BE2C (cell line): ENCODE measurements around the gene ESPNL.

ENCODE experiments used
- DNase-seq: peaks from one replicate; pipeline ENCODE4 v3.0.0-alpha.2; 2020
- H3K27me3 ChIP-seq: fragments of 250-450 bp; sonication (Bioruptor Pico); 2 replicates; pipeline ENCODE4 v1.5.1; 2020; ENCODE audit warnings: mild to moderate bottlenecking
- H3K36me3 ChIP-seq: fragments of 250-450 bp; sonication (Bioruptor Pico); 2 replicates; pipeline ENCODE4 v1.5.1; 2020; ENCODE audit warnings: mild to moderate bottlenecking
- H3K4me1 ChIP-seq: fragments of 250-450 bp; sonication (Bioruptor Pico); 2 replicates; pipeline ENCODE4 v1.5.1; 2020
- H3K4me3 ChIP-seq: 2 replicates; pipeline ENCODE4 v1.5.1; 2011; ENCODE audit warnings: low read depth, low read length
- H3K9me3 ChIP-seq: fragments of 250-450 bp; sonication (Bioruptor Pico); 2 replicates; pipeline ENCODE4 v1.5.1; 2020
- CTCF ChIP-seq: IDR thresholded peaks from 2 replicates; pipeline ENCODE4 v1.5.1; 2012; ENCODE audit warnings: mild to moderate bottlenecking, low read depth, low read length

Gene ESPNL

GRCh38 chr2:238099714-238100048 is 459 bp upstream of the ESPNL start:
- peaks cover 10% of the 10 kb centered on the region for H3K4me1 ChIP-seq

GRCh38 chr2:238100821-238101771 is 956 bp downstream of the ESPNL start:
- no peaks in the 10 kb centered on the region for H3K36me3 ChIP-seq
- H3K4me3 ChIP-seq, result no peak overlapping the region
- H3K9me3 ChIP-seq, result no peaks in the 10 kb centered on the region
- H3K4me1 ChIP-seq, result peaks cover 10% of the 10 kb centered on the region
- TF ChIP-seq CTCF, result no peak
- no peaks in the 10 kb centered on the region for H3K27me3 ChIP-seq
- DNase-seq, result no peak

More at GRCh38 chr2:238099714-238100048, 459 bp upstream of the ESPNL start:
- H3K27me3 ChIP-seq, result no peaks in the 10 kb centered on the region
- H3K4me3 ChIP-seq, result no peak overlapping the region
- H3K9me3 ChIP-seq, result no peaks in the 10 kb centered on the region
- no peak for TF ChIP-seq CTCF
- H3K36me3 ChIP-seq, result peaks cover 9% of the 10 kb centered on the region
- DNase-seq, result no peak

- H3K36me3 ChIP-seq, result no peaks in the 10 kb centered on the region
- DNase-seq, result no peak
- TF ChIP-seq CTCF, result no peak
- H3K9me3 ChIP-seq, result no peaks in the 10 kb centered on the region
- no peak overlapping the region for H3K4me3 ChIP-seq
- peaks cover 10% of the 10 kb centered on the region for H3K4me1 ChIP-seq
- no peaks in the 10 kb centered on the region for H3K27me3 ChIP-seq
These were observed 2.0 kb downstream of the ESPNL start for GRCh38 chr2:238101891-238102841.

- Histone ChIP-seq H3K9me3 (no peaks in the 10 kb centered on the region), H3K27me3 (no peaks in the 10 kb centered on the region), H3K4me1 (peaks cover 10% of the 10 kb centered on the region), H3K36me3 (no peaks in the 10 kb centered on the region), H3K4me3 (no peak overlapping the region)
- DNase-seq, result no peak
- no peak for TF ChIP-seq CTCF
These were observed 2.7 kb downstream of the ESPNL start for GRCh38 chr2:238102865-238103264.

- no peaks in the 10 kb centered on the region for H3K27me3 ChIP-seq
- H3K9me3 ChIP-seq, result no peaks in the 10 kb centered on the region
- TF ChIP-seq CTCF, result no peak
- H3K36me3 ChIP-seq, result no peaks in the 10 kb centered on the region
- no peak for DNase-seq
- H3K4me3 ChIP-seq, result no peak overlapping the region
- peaks cover 13% of the 10 kb centered on the region for H3K4me1 ChIP-seq
These were observed 3.5 kb downstream of the ESPNL start for GRCh38 chr2:238103465-238104225.
